ENCODE measurements around the gene ENTHD1.

ENTHD1 gene

GRCh38 chr22:39928536-39929520 lies 35.3 kb upstream of the ENTHD1 start:
- H3K9ac ChIP-seq (ENCODE audit: low read length) = no peak overlapping the region
- H3K27me3 ChIP-seq (ENCODE audit: low read depth, low read length) = peaks cover 70% of the 10 kb centered on the region
- no peaks in the 10 kb centered on the region for H3K79me2 ChIP-seq (ENCODE audit: low read length)
- H3K4me1 ChIP-seq (ENCODE audit: low read length) = no peaks in the 10 kb centered on the region
- H3K9me3 ChIP-seq (ENCODE audit: insufficient read depth, low read length) = no peaks in the 10 kb centered on the region
- TF ChIP-seq CTCF (IDR thresholded peaks at IDR 0.05; ENCODE audit: low read depth, low read length) (no peak), EZH2phosphoT487 (IDR thresholded peaks at IDR 0.05; ENCODE audit: low read depth) (no peak)
- H3K36me3 ChIP-seq (replicated peaks; ENCODE audit: low read depth, low read length) = no peaks in the 10 kb centered on the region
- 0 out of 2 replicates have a peak, but pooled peaks cover 3% of the 10 kb centered on the region for H4K20me1 ChIP-seq (ENCODE audit: insufficient read depth, low read length)
- H2AFZ ChIP-seq (ENCODE audit: low read depth, low read length) = no peak overlapping the region
- no peak overlapping the region for H3K4me3 ChIP-seq (ENCODE audit: low read length)
- H3K27ac ChIP-seq (ENCODE audit: low read length) = no peak overlapping the region
- H3K4me2 ChIP-seq (ENCODE audit: low read length) = no peak overlapping the region

DNA sequence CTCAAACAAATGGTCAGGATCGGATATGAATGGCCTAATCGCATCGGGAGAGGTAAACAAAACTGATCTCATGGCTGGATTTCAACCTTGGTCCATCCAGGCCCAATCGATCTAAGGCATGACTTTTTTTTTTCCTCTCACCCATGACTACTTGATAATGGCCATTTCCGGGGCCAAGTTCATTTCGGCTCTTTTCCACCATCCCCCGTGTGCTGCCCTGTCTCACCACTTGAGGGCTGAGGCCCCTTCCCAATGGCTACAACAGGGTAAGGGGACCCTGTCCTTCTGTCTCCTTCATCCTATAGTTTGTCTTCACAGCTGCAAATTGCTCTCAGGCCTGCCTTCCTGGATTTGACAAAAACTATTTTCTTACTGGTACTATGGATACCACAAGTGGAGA lies 34.0 kb upstream of the ENTHD1 start:
- Histone ChIP-seq H3K9ac (ENCODE audit: low read length) (no peak overlapping the region), H3K36me3 (replicated peaks; ENCODE audit: low read depth, low read length) (no peaks in the 10 kb centered on the region), H2AFZ (ENCODE audit: low read depth, low read length) (no peak overlapping the region), H3K4me2 (ENCODE audit: low read length) (no peak overlapping the region), H3K27me3 (ENCODE audit: low read depth, low read length) (peaks cover 67% of the 10 kb centered on the region), H3K4me3 (ENCODE audit: low read length) (no peak overlapping the region), H3K79me2 (ENCODE audit: low read length) (no peaks in the 10 kb centered on the region), H4K20me1 (ENCODE audit: insufficient read depth, low read length) (no peaks in the 10 kb centered on the region), H3K4me1 (ENCODE audit: low read length) (no peaks in the 10 kb centered on the region), H3K9me3 (ENCODE audit: insufficient read depth, low read length) (no peaks in the 10 kb centered on the region), H3K27ac (ENCODE audit: low read length) (no peak overlapping the region)
- TF ChIP-seq EZH2phosphoT487 (IDR thresholded peaks at IDR 0.05; ENCODE audit: low read depth) (no peak), CTCF (IDR thresholded peaks at IDR 0.05; ENCODE audit: low read depth, low read length) (0 out of 2 replicates have a peak, but pooled peaks have one; percentile 12)

DNA sequence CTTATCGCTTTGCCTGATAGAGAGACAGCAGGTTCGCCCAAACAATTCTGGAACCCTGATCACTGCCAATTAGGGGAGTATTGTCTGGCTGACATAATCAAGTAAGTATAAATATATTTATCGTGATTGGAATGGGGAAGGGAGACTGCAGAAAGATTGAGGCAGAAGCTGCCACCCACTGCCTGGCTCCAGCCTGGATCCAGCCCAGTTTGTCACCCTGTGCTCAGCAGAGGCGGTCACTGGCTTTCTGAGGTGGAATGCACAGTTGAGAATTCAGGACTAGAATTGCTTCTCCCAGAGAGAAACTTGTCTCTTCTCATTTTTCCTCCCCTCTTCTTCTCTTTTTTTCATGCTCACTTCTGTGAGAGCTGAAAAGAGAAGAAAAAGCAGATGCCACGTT lies 33.2 kb upstream of the ENTHD1 start:
- Histone ChIP-seq H3K4me3 (ENCODE audit: low read length) (no peak overlapping the region), H3K4me1 (ENCODE audit: low read length) (no peaks in the 10 kb centered on the region), H3K9me3 (ENCODE audit: insufficient read depth, low read length) (no peaks in the 10 kb centered on the region), H3K36me3 (replicated peaks; ENCODE audit: low read depth, low read length) (no peaks in the 10 kb centered on the region), H3K4me2 (ENCODE audit: low read length) (no peak overlapping the region), H2AFZ (ENCODE audit: low read depth, low read length) (no peak overlapping the region), H3K27ac (ENCODE audit: low read length) (no peak overlapping the region), H3K79me2 (ENCODE audit: low read length) (no peaks in the 10 kb centered on the region), H4K20me1 (ENCODE audit: insufficient read depth, low read length) (no peaks in the 10 kb centered on the region), H3K27me3 (ENCODE audit: low read depth, low read length) (peaks cover 70% of the 10 kb centered on the region), H3K9ac (ENCODE audit: low read length) (no peak overlapping the region)
- TF ChIP-seq CTCF (IDR thresholded peaks at IDR 0.05; ENCODE audit: low read depth, low read length) (no peak), EZH2phosphoT487 (IDR thresholded peaks at IDR 0.05; ENCODE audit: low read depth) (no peak)

- H3K36me3 ChIP-seq (replicated peaks; ENCODE audit: low read depth, low read length) = no peaks in the 10 kb centered on the region
- H3K79me2 ChIP-seq (ENCODE audit: low read length) = no peaks in the 10 kb centered on the region
- H3K4me3 ChIP-seq (ENCODE audit: low read length) = no peak overlapping the region
- H2AFZ ChIP-seq (ENCODE audit: low read depth, low read length) = no peak overlapping the region
- no peaks in the 10 kb centered on the region for H4K20me1 ChIP-seq (ENCODE audit: insufficient read depth, low read length)
- H3K9ac ChIP-seq (ENCODE audit: low read length) = no peak overlapping the region
- no peaks in the 10 kb centered on the region for H3K4me1 ChIP-seq (ENCODE audit: low read length)
- peaks cover 68% of the 10 kb centered on the region for H3K27me3 ChIP-seq (ENCODE audit: low read depth, low read length)
- no peak overlapping the region for H3K4me2 ChIP-seq (ENCODE audit: low read length)
- TF ChIP-seq EZH2phosphoT487 (IDR thresholded peaks at IDR 0.05; ENCODE audit: low read depth) (no peak), CTCF (IDR thresholded peaks at IDR 0.05; ENCODE audit: low read depth, low read length) (no peak)
- H3K27ac ChIP-seq (ENCODE audit: low read length) = no peak overlapping the region
- H3K9me3 ChIP-seq (ENCODE audit: insufficient read depth, low read length) = no peaks in the 10 kb centered on the region
Measured at GRCh38 chr22:39925909-39926679, 32.5 kb upstream of the ENTHD1 start.

Measured in OCI-LY3 (cell line).